T-helper 1 cell treated with Interleukin-12 subunit alpha and Interleukin-12 subunit beta and Interleukin-4 antibody, amounts not matched to agents 30 ng/mL and 1 ng/mL, for 36 hours (primary cell): ENCODE results near the gene USP3. TPM values are rescaled to one million over a fixed set of nuclear protein-coding genes. Genes with fewer than 3 reads are reported as not detected.

Experiments used
- intact Hi-C: fragments of 100-400 bp; cut with micrococcal nuclease; formaldehyde crosslinking; loops from one replicate; pipeline ENCODE4 v1.15.1; 2024
- total RNA-seq: library from RNA; stranded (reverse); gene quantifications from 2 replicates; pipeline ENCODE4 v1.2.3, GENCODE V29; 2022

USP3 gene
- total RNA-seq, 1 donor from 2014 or later = 63.5 TPM

DNA sequence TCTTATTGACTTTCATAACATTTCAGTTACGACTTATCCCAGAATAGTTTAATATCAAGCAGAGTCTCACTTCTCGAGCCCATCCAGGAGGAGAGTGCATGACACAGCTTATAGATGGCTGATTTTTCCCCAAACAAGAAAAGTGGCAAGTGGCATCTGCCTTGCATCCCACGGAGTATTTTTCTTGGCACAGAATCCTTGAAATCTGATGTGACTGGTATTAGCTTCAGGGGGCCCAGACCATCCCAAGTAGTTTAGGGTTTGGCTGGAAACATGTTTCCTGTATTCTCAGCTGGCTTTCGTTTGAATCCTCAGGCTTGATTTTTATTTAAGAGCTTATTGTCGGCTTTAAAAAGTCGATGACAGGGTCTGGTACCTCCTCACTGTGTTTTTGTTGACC, 72.0 kb downstream of the USP3 start:
- intact Hi-C loops = no loop called here

DNA sequence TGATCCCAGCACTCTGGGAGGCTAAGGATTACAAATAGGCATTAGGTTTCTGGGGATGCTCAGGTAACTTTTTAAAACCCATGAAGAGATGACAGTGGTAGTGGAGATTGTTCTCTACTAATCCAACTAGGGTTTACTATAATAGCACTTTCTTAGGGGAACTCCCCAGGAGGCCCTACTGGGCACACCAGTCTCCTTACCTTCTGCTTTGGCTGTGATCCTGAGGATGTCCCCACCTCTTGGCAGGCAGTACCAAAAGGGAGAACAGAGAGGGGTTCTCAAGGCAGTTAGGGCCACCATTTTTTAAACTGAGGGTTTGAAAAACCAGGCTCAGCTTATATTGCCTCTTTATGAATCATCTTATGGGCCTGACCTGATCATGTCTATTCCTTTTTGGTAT, 77.8 kb downstream of the USP3 start:
- intact Hi-C loops = no loop called here

- intact Hi-C loops = no loop called here
Measured at GRCh38 chr15:63582718-63583426, 78.5 kb downstream of the USP3 start.

DNA sequence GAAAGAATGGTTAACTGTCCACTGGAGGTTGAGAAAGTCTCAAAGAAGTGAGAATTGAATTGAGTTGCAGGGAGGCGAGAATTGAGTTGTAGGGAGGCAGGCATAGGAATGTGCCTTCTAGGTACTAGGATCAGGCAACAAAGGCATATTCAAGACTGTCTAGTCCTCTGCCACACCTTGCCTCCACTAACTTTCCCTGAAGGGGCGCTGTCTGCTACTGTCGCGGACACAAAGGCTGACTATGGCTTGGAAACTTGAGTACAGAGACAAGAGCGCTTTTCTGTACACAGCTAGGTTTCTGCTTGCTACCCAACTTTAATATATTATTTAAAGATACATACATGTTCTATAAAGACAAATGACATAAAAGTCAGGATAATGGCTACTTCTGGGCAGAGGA, 82.4 kb downstream of the USP3 start:
- intact Hi-C loops = no loop called here

DNA sequence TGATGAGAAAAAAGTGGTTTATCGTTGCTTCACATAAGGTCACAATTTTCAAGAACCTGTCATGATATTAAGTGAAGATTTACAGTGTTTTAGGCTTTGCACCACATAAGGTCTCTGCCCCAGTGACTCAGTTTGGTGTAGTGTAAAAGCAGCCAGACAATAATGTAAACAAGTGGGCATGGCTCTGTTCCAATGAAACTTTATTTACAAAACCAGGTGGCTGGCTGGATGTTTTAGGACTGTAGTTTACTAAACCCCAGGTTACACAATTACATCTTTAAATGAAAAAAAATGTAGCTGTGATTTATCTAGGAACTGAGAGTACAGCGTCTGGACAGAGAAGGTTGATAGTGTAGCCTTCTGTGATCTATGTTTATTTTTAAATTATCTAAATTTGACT, 83.1 kb downstream of the USP3 start:
- intact Hi-C loops = no loop called here

DNA sequence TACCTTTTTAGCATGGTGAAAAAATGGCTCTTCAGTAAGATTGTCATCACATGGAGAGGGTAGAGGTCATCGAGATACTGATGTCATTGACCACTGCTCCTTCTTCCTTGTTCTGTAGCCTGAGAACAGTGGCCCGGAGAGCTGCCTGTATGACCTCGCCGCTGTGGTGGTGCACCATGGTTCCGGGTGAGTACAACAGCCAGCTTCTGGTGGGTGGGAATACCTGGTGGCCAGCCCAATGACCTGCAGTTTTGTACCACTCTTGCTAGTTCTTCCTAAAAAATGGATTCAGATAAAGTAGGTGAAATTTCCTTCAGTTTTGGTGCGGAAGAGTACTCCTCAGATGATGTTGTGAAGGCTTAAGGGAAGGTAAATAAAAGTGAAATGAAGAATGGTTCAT, 84.4 kb downstream of the USP3 start:
- intact Hi-C loops = no loop called here

- intact Hi-C loops = no loop called here
Measured at GRCh38 chr15:63593705-63594671, 89.6 kb downstream of the USP3 start.

DNA sequence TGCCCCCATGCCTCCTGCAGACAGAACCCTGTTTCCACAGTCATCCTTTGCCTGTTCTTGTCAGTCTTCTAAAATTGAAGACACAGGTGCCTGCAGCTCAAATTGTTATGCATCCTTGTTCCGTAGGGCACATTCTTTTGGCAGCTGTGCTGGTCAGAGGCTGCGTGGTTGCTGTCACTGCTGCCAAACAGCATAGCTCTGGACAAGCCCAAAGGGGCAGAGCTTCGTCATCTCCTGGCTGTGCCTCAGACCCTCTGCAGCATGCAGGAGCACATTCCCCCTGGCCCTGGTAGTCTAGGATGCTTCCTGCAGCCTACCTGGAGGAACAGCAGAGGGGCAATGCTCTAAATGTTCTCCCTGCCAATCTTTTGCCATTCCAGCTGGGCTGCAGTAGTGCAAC, 90.7 kb downstream of the USP3 start:
- intact Hi-C loops = no loop called here

- intact Hi-C loops = no loop called here
Measured at GRCh38 chr15:63595688-63596087, 91.3 kb downstream of the USP3 start.

DNA sequence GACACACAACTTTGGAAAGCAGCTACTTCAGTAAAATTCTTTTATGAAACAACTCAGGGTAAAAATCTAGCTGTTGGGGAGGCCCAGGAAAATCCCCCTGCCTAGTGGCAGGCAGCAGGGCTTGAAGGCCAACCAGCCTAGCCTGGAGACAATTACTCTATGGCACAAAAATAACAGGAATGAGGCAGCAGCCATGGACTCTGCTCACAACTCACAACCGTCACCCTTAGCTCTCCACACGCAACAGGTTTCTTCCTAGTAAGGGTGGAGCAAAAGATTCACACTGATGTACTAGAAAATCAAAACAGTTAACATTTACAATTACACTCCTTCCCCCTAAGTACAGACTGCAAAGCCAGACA, 92.3 kb downstream of the USP3 start:
- intact Hi-C loops = no loop called here

DNA sequence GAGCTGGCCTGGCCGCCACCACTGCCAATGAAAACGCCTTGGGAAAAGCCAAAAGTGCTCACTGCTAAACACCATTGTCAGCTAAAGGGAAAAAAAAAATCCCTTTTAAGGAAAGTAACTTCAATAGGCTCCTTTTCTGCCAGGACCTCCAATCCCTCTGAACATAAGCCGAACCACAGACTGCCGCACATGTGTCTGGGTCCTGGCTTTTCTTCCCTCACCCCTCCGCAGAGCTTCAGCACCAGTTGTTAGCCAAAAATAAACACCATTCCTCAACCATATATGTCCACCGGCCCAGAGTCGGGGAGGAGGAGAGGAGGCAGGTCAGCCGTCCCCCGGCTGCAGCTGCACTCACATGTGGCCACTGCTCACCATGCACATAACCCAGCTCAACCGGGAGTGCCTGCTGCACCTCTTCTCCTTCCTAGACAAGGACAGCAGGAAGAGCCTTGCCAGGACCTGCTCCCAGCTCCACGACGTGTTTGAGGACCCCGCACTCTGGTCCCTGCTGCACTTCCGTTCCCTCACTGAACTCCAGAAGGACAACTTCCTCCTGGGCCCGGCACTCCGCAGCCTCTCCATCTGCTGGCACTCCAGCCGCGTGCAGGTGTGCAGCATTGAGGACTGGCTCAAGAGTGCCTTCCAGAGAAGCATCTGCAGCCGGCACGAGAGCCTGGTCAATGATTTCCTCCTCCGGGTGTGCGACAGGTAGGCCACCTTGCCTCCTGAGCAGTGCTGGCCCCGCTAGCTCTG, 92.8 kb downstream of the USP3 start, which contains the start of gene FBXL22:
TSS of gene FBXL22 (plus strand) at position 350 of the 753 bp plus-strand sequence. CDS start at position 356, 6 bp downstream.
- intact Hi-C loops = no loop called here

- intact Hi-C loops = no loop called here
Measured at GRCh38 chr15:63597821-63598220, 93.4 kb downstream of the USP3 start.

- intact Hi-C loops = loop anchor here (1.0 kb wide), 1 partner anchor 132 kb away; no protein-coding TSS in a partner anchor
Measured at GRCh38 chr15:63598473-63599400, 94.3 kb downstream of the USP3 start.

DNA sequence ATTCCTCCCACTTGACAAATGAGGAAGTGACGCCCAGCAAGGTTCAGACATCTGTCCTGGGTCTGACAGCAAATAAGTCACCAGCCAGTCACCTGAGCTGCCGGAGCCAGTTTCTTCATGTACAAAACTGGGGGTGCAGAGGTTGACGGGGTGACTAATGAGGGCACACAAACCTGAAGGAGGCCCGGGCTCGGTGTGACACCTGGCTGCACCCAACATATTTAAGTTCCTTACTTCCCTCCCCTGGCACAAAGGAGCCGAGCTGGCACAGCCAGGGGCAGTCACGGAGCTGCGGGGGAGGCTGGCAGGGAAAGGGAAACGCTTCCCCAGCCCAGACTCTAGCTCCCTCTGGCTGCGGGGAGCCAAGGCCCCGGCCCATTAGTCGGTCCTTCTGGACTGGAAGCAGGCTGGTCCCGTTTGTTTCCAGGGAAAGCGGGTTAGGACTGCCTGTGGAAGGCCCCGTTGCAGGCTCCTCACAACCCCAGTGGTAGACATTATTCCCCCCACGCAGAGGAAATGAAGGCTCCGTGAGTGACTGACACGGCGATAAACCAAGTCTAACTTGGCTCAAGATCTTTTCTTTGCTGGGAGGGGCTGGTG, 95.1 kb downstream of the USP3 start:
- intact Hi-C loops = loop anchor here (1.0 kb wide), 1 partner anchor 133 kb away; no protein-coding TSS in a partner anchor

DNA sequence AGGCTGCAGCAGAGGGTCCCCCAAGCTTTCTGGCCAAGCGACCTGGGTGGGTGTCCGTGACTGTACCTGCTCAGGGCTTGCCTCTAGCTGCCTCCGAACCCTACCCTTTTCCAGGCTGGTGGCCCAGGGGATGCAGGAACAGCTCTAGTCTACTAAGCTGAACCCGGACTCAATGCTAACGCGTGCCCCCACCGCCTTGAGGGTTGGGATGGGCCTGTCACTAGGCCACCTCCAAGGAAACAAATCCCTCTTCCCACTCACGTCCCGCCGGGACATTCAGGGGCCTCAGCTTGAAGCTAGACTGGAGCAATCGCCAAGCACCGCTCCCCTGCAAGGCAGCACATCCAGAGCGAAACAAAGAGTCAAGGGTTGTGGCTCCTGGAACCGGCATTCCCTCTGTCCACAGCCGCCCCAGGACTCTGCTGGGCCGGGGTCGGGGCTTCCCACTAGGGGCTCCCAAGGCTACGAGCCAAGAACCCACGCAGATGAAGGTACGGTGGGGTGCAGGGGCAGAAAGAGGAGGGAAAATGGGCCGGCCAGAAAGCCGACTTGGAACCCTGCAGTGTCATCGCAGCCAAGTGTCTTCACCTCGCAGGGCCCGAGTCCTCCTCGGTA, 95.7 kb downstream of the USP3 start:
- intact Hi-C loops = loop anchor here (1.0 to 5.0 kb wide), 7 partner anchors 69 to 551 kb away; partner anchors contain the start of genes RAB8B and USP3

GRCh38 chr15:63600616-63601025, 96.2 kb downstream of the USP3 start:
- intact Hi-C loops = loop anchor here (1.0 to 5.0 kb wide), 8 partner anchors 10 to 552 kb away; partner anchors contain the start of genes RAB8B and USP3

DNA sequence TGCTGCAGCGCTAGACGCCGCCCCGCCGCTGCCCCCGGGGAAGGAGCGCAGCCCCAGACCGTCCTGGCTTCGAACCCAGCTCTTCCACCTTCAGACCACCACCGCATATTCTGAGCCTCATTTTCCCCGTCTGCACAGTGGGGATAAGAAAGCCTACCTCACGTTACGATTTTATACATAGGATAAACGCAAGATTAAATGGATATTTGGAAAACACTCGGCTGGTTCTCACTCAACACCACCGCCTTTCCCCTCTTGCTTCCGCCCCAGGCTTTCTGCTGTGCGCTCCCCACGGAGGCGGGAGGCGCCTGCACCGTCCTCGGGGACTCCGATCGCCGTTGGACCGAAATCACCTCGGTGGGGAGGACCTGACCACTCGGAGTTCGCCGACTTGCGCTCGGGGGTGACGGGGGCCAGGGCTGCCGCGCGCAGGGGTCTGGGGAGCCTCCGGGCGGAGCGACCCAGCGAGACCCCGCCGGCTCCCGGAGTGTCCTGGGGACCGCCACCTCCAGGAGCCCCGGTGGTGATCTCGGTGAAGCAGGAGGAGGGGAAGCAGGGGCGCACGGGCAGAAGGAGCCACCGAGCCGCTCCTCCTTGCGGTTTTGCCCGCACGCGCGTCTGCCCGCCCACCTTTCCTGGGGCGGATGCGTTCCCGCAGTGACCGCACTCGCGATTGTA, 96.8 kb downstream of the USP3 start:
- intact Hi-C loops = loop anchor here (1.0 to 5.0 kb wide), 6 partner anchors 9 to 552 kb away; partner anchors contain the start of gene RAB8B

GRCh38 chr15:63601704-63602185, 97.4 kb downstream of the USP3 start:
- intact Hi-C loops = loop anchor here (1.0 to 5.0 kb wide), 6 partner anchors 9 to 553 kb away; partner anchors contain the start of gene RAB8B
